AG08395 (cell line): Measurements from ENCODE around the gene HSPG2.
"Not testable (repeated sequence)": the region's sequence is repeated elsewhere in the genome, so short reads cannot be mapped to it uniquely, and the experiment has no call there.

Source experiments
- DNase-seq: peaks from one replicate; pipeline ENCODE4 v3.0.0; 2012; ENCODE audit warnings: mixed read lengths, low spot score

Gene HSPG2

DNA sequence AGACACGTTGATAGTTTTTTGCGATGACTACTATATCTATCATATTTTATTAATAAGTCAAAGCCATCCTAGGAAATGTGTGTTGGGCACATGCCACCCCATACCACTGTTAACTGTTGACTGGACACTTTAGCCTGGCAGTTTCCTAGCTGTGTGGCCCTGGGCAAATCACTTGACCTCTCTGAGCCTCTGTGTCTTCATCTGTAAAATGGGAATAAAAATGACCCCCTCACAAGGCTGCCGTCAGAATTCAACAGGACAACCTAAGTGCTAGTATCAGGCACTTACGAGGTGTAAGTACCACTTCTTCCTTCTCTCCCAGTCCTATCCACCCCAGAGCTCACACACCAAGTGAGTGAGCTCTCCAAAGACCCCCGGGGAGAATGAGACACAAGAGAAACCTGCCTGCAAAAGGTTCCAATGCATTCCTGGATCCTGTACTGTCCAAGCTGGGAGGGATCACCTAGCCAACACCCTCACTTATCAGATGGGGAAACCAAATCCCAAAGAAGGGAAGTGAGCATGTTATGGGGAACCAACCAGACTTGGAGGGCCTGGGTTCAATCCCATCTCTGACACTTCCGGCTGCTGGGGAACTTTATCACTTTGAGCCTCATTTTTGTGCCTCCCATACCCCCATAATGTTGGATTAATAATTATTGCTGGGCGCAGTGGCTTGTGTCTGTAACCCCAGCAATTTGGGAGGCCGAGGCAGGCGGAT is 24.9 kb downstream of the HSPG2 start:
- no peak for DNase-seq

DNA sequence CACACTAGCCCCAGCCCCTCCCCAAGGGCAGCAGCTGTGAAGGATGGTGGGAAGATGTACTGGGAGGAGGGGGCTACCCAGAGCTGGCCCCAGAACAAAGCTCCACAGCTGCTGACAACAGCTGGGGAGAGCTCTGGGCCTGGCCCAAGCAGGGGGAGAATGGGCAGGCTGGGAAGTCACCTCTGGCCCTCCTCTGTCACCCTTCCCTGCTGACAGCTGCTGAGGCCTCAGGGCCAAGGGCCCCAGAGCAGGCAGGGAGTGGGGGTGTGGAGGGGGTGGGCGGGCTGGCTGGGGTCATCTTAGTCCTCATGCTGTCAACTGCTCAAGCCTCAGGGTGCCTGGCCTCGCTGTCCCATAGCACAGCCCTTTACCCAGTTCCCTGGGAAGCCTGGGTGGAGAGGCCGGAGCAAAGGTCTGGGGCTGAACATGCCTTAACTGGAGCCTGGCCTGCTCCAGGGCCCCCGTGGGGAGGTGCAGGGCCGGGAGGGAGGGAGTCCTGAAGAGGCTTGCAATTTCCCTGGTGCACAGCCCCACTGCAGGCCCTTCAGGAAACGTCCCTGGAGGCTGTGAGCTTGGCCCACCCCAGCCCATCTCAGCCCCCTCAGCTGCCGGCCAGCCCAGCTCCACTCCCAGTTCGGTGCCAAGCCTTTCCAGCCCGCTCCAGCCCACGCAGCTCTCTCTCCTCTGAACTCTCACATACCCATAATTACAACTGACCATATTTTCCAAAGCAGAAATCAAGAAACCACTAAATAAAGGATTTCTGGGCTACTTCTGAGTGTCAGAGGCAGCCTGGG is 25.7 kb downstream of the HSPG2 start:
- peak; percentile 49 for DNase-seq

DNA sequence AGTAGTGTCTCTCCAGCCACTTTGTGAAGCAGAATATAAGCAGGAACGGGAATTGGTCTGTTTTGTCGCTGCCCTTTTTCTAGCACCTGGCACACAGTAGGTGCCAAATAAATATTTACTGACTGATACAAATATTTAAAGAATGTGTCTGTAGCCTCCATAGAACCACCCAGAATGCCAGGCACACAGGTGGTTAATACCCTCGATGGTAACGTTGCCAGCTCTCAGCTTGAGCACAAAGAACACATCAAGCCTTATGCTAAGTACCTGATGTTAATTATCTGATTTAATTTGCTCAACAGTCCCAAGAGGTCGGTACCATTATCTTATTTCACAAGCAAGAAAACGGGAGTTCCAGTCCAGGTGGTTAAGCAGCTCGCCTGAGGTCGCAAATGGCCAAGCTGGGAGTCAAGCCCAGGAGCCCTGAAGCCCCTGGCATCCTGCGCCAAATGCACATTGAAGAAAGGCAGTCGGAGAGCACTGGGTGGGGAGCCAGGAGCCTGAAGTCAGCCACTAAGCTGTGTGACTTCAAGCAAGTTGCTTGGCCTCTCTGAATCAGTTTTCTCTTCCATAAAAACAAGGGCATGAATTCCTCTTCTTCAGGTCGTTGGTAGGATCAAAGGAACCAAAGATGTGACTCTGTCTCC is 26.4 kb downstream of the HSPG2 start:
- DNase-seq = no peak

DNA sequence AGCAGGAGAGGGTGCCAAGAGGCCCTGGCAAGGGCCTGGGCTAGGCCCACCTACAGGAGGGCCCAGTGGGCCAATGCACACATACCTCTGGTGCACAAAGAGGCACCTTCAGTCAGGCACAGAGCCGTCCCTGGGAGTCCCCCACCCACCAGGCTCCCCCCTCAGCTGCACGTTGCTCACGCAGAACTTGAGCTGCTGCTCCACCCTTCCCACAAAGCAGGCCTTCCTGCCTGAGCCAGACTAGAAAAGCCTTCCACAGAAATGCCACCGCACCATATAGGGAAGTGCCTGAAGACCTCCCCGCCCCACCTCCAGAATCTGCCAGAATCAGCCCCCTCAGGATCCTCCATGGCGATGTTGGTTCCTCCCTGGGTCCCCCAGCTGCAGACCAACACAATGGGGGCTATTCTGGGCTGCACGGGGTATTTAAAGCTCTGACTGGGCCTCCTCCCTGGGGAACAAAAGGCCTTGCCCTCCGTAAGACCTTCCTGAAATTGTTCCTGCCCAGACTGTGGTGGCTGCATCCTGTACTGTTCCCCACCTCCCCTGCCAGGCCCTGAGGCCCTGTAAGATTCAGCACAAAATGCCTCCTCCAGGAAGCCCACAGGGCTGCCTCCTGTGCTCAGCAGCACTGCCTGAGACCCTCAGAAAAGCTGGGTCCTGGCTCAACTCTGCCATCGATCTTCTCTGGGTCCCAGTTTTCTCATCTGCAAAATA is 27.2 kb downstream of the HSPG2 start:
- DNase-seq = peak; percentile 48

DNA sequence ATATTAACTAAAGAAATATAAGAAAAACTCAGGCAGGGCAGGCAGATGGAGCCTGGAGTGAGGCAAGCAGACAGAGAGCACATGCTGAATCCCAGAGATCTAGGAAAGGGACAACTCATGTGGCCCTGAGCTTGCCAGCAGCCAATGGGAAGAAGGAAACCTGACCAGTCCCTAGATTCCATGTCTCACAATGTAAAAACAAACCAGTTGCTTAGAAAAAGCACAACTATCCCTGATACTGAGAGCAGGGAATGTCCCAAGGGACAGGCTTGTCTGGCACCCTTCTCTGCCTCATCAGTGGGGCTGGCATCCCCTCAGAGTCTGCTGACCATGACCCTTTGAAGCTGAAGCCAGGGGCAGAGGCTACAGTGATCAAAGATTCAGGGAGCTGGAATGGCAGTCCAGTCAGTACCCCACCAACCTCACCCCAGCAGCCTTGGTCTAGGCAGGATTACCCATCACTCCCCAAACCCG is 27.8 kb downstream of the HSPG2 start:
- DNase-seq = peak; percentile 63

DNA sequence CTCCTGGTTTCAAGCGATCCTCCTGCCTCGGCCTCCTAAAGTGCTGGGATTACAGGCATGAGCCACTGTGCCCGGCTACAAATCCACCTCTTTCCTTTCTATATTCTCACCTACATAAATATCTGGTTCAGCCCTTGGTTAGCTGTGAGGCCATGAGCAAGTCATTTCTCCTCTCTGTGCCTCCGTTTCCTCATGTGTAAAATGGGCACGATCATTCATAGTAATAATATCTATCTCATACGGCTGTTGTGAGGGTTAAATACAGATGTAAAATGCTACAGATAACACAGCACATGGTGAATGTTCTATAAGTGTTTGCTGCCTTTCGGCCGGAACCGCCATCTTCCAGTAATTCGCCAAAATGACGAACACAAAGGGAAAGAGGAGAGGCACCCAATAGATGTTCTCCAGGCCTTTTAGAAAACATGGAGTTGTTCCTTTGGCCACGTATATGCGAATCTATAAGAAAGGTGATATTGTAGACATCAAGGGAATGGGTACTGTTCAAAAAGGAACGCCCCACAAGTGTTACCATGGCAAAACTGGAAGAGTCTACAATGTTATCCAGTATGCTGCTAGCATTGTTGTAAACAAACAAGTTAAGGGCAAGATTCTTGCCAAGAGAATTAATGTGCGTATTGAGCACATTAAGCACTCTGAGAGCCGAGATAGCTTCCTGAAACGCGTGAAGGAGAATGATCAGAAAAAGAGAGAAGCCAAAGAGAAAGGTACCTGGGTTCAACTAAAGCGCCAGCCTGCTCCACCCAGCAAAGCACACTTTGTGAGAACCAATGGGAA is 29.2 kb downstream of the HSPG2 start:
- DNase-seq = not testable (repeated sequence)

DNA sequence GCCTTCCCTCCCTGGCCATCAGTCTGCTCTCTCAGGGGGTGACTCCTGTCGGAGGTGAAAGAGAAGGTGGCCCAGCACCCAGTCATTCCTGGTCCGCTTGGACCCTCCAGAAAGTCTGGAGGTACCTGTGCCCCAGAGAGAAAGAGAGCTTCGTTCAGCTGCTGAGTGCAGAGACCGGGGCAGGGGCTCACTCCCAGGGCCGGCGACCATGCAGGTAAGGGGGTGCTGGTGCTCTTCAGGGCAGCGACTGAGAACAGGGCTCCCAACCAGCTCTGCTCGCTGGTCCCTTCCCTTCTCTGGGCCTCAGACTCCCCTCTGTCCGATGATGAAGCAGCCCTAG is 30.1 kb downstream of the HSPG2 start:
- no peak for DNase-seq

DNA sequence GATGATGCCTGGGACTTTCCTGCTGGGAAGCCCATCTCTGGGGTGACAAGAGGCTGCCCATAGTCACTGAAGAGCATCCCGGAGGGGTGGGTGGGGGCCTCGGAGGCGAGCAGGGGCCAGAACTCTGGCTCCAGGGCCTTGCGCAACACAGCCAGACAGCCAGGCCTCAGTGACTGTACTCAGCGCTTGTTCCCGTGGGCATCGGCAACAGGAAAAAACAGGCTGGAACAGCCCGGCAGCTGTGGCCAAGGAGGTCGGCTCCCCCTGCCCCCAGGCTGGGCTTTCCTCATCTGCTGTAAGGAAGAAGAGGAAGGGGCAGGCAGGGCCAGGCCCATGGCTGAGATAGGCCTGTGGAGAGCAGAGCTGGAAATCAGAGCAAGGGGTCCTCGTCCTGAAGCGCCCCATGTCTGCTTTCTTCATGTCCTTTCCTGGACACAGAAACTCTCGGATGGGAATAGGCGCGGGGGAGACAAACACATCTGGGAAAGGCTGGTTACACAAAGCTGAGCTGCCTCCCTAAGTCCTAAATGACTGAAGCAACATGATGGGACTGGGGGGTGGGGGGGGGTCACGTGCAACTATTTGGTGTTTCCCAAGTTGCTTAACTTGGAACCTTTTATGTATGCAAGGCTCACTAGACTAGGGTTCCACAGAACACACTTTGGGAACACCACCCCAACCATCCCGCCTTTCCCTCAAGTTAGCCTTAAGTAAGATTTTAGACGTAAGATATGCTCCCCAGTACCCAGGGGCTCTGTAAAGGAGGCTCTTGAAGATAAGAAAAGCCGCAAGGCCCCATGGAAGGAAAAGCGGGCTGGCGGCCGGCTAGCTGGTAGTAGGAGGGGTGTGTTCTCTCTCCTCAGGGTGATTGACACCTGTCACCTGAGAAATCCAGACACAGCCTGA is 30.7 kb downstream of the HSPG2 start:
- peak; percentile 66 for DNase-seq

DNA sequence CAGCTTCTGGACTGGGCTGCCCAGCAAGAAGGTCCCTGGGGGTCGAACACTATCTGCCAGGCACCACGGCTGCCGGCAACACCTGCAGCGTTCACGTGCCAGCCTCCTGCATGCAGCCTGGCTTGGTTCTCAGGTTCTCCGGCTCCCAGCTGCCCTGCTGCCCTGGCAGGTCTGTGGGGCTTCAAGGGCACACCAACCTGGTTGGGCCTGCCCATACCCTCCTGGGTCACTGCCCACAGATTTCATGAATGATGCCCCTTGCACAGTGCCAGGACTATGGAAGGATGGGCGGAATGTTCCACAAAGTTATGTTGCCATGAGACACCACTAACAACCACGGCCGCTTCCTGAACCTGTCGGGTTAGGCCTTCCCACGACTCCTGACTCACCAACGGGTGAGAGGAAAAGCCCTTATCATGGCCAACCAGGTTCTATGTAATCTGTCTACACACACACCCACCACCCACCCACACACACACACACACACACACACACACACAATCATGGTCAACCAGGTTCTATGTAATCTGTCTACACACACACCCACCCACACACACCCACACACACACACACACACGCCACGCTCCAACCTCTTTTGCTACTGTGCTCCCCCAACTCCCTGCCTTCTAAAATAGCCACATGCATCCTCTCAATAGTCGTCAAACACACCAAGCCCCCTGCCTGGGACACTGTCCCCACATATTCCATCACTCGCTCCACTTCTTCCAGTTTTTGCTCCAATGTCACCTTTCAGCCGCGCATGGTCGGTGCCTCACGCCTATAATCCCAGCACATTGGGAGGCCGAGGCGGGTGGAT is 32.2 kb downstream of the HSPG2 start:
- DNase-seq = peak; percentile 57

DNA sequence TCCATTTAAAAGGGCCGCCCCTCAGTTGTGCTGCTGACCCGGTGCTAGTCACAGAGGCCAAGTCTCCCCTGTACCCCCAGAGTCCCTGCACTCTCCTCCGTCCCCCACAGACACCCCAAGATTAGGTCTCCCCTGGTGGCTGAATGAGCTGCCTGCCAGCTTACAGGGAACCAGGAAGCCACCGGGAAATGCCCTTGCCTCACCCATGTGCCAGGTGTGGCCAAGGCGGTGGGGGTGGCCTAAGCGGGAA is 32.7 kb downstream of the HSPG2 start:
- no peak for DNase-seq

DNA sequence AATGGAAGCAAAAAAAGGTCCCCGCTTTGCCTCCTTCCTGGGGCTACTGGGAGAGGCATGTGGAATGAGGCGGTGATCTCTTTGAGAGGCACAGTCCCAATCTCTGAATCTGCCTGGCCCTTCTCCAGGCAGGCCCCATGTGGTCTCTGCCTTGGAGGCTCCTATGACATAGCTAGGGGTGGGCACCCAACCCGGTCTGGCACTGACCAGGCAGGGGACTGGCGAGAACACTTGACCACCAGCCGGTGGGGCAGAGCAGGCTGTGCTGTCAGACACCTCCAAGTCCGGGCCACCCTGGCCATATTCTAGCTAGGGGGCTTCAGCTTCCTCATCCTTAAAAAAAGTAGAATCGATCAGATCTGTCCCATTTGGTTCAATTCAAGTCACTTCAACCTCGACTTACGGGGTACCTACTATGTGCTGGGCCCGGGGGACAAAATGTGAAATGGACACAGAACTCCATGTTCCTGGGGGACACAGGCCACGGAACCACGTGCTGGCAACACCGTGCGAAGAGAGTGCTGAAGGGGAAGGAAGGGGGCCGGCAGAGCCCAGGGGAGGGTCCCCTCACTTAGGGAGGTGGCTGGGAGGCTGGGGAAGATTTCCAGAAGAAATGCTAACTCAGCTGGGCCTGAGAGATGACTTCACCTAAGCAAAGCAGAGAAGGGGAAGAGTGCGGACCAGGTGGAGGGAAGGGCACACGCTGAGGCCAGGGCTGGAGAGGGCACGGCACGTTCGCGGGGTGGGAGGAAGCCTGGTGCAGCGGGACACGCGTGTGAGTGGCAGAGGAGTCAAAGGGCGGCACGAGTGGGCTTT is 33.3 kb downstream of the HSPG2 start:
- DNase-seq = no peak

DNA sequence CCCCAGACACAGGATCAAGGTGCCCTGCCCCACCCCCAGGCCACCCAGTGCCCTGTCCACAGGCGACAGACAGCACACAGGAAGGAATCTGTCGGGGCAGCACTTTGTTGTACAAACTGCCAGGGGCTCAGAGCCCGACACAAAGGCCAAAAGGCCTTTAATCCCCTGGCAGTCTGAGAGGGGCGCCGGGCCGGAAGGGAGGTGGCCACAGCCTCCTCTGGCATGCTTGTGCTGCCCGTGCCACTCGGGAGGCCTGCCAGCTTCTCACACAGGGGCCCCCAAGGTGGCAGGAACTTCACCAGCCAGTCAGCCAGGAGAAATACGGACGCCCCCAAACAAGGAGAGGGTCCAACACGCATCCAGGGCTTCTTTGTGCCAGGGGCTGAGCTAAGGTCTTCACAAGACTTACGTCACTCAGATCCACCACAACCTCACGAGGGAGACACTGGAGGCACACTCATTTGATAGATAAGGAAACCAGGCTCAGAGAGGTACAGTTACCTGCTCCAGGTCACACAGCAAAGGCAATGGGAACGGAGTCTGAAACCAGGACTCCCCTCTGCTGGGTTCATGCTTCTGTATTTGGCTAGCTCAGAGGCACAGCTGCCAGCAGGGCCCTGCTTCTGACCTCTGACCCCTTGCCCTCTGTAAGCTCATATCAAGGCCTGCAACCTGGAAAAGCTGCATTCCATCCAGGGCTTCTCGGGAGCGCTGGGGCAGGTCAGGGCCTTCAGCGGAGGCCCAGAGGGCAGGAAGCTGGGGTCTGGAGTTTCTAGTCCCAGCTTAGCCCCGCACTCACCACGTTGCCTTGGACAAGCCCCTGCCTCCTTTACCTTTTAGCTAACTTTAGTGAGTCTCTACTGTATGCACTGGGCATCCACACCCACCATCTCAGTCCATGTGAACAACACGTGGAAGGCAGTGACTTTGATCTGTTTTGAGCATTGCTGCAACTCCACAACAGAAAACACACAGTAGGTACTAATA is 34.8 kb downstream of the HSPG2 start:
- DNase-seq = no peak

DNA sequence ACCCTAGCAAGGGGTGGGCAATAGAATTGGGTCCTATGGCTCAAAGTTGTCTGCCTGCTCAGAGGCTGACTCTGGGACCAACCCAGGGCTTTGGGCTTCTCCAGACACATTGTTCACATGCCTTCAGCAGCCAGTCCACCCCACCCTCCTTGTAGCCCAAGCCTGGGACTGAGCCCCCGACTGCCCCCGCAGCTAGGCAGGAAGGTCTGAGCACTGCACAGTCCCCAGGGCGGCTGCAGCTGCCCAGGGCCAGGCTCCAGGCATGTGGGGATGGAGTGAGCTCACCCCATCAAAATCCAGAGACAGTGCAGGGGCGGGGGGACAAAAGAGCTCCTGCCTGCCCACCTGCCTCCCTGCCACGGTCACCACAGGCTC is 35.6 kb downstream of the HSPG2 start:
- DNase-seq = peak; percentile 87

DNA sequence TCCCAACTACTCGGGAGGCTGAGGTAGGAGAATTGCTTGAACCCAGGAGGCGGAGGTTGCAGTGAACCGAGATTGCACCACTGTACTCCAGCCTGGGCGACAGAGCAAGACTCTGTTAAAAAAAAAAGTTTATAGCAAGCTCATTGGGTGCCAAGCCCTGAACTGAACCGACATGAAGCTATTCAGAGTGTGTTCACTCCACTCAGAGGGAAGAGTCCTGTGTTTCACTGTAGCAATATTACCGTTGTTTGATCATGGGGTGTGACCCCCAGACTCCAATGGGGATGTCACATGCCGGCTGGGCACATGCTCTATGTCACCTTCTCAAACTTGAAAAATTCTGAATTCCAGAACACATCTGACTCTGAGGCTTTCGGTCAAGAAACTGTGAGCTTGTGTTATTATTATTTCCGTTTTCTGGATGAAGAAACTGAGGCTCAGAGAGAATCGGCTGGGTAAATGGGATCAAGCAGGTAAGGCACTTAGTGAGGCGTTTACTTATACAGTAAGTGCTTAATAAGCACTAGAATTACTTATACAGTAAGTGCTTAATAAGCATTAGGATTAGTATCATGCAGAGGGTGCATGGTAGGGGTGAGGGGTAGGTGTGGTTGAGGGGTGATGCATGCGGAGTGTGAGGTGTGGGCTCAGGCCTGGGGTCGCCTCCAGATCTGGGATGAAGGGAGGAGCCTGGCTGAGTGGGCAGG is 36.2 kb downstream of the HSPG2 start:
- DNase-seq = no peak

DNA sequence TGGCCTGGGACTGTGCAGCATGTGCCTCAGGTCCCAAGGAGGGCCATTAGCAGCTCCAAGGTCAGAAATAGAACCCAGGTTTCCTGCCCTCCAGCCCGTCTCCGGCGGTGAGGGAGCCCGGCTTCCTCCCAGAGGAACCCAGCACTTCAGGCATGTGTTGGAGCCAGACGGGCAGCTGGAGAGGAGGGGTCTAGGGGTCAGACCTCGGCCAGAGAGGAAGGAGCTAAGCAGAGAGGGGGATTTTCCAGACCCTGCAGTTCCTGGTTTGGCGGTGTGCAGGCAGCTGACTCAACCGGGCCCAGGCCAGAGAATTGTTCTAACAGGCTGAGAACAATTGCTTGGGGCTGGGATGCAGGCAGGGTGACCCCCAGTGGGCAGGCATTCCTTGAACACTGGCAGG is 37.1 kb downstream of the HSPG2 start:
- DNase-seq = no peak

DNA sequence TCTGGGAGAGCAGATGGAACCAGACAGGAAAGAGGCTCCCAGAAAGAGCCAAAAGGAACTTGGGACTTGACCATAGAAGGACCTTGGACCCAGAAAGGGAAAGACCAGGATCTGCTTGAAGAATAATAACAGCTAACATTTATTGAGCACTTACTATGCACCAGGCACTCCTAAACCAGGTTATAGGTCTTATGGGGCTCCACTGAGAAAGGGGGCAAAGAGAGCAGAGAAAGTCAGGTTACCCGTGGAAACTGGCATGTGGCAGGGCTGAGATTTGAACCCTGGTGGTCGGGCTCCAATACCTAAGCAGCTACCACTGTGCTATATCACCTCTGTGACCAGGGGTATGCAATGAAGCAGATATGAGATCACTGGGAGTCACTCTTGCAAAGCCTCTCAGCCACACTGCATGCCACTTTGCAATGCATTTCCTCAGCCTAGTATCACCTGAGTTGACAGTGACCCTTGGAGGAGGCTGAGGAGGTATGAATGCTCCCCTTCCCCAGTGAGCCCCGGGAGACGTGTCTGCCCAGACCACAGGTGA is 37.8 kb downstream of the HSPG2 start:
- DNase-seq = no peak
